Activated naive CD8-positive, alpha-beta T cell treated with anti-CD3 and anti-CD28 coated beads for 36 hours (primary cell): ENCODE data around the gene BPIFA2. TPM values are rescaled to one million over a fixed set of nuclear protein-coding genes. Genes with fewer than 3 reads are reported as not detected.

Experiments used
- DNase-seq: peaks from one replicate; pipeline ENCODE4 v3.0.0; 2021
- H3K27ac Mint-ChIP-seq: one replicate; pipeline ENCODE4 v1.8.0; 2022; ENCODE audit warnings: mild to moderate bottlenecking, moderate library complexity, mixed read lengths
- H3K27me3 Mint-ChIP-seq: one replicate; pipeline ENCODE4 v1.8.0; 2022; ENCODE audit warnings: mild to moderate bottlenecking, mixed read lengths
- H3K36me3 Mint-ChIP-seq: one replicate; pipeline ENCODE4 v1.8.0; 2021; ENCODE audit warnings: mild to moderate bottlenecking, mixed read lengths
- H3K4me1 Mint-ChIP-seq: one replicate; pipeline ENCODE4 v1.8.0; 2021; ENCODE audit warnings: mixed read lengths
- H3K4me3 Mint-ChIP-seq: one replicate; pipeline ENCODE4 v1.8.0; 2022; ENCODE audit warnings: mild to moderate bottlenecking, moderate library complexity, mixed read lengths
- H3K9me3 Mint-ChIP-seq: one replicate; pipeline ENCODE4 v1.8.0; 2022; ENCODE audit warnings: mixed read lengths
- total RNA-seq, 2 experiments: library from RNA; stranded (reverse); gene quantifications; one replicate each; pipeline ENCODE4 v1.2.3, GENCODE V29; 2021

Gene BPIFA2
- total RNA-seq, 2 experiments from 2014 or later = not detected

- H3K4me1 Mint-ChIP-seq = no peaks in the 10 kb centered on the region
Observed at GRCh38 chr20:33209789-33210188, 41.8 kb downstream of the BPIFA2 start.

GRCh38 chr20:33210371-33210770 lies 42.4 kb downstream of the BPIFA2 start:
- Mint-ChIP-seq H3K27ac (no peak overlapping the region), H3K4me1 (no peaks in the 10 kb centered on the region), H3K9me3 (no peaks in the 10 kb centered on the region), H3K36me3 (no peaks in the 10 kb centered on the region), H3K4me3 (no peak overlapping the region), H3K27me3 (peaks cover 42% of the 10 kb centered on the region)
- DNase-seq = no peak

More at GRCh38 chr20:33209789-33210188, 41.8 kb downstream of the BPIFA2 start:
- no peaks in the 10 kb centered on the region for H3K36me3 Mint-ChIP-seq
- DNase-seq = peak; percentile 36
- H3K27ac Mint-ChIP-seq = no peak overlapping the region
- H3K4me3 Mint-ChIP-seq = no peak overlapping the region
- peaks cover 41% of the 10 kb centered on the region for H3K27me3 Mint-ChIP-seq
- H3K9me3 Mint-ChIP-seq = no peaks in the 10 kb centered on the region

- DNase-seq = no peak
- Mint-ChIP-seq H3K4me3 (no peak overlapping the region), H3K36me3 (no peaks in the 10 kb centered on the region), H3K4me1 (no peaks in the 10 kb centered on the region), H3K9me3 (no peaks in the 10 kb centered on the region), H3K27ac (no peak overlapping the region), H3K27me3 (peaks cover 47% of the 10 kb centered on the region)
Observed at GRCh38 chr20:33211817-33212424, 44.0 kb downstream of the BPIFA2 start.

GRCh38 chr20:33217052-33217451 lies 49.1 kb downstream of the BPIFA2 start, which contains the start of gene BPIFA3:
Gene BPIFA3 (plus strand): TSS chr20:33217352. CDS start chr20:33217537, 185 bp downstream.
- Mint-ChIP-seq H3K4me1 (no peaks in the 10 kb centered on the region), H3K27ac (no peak within 1 kb of the TSS), H3K9me3 (no peaks in the 10 kb centered on the region), H3K27me3 (peaks cover 21% of the 10 kb centered on the region), H3K36me3 (no peaks in the 10 kb centered on the region), H3K4me3 (no peak within 1 kb of the TSS)
- DNase-seq = no peak

GRCh38 chr20:33224399-33224798 lies 56.4 kb downstream of the BPIFA2 start:
- no peak for DNase-seq
- no peaks in the 10 kb centered on the region for H3K9me3 Mint-ChIP-seq
- peaks cover 14% of the 10 kb centered on the region for H3K27me3 Mint-ChIP-seq
- no peaks in the 10 kb centered on the region for H3K36me3 Mint-ChIP-seq
- no peaks in the 10 kb centered on the region for H3K4me1 Mint-ChIP-seq
- no peak overlapping the region for H3K4me3 Mint-ChIP-seq
- H3K27ac Mint-ChIP-seq = no peak overlapping the region

GRCh38 chr20:33229843-33230242 lies 61.9 kb downstream of the BPIFA2 start:
- DNase-seq = peak; percentile 27
- no peaks in the 10 kb centered on the region for H3K9me3 Mint-ChIP-seq
- H3K4me3 Mint-ChIP-seq = no peak overlapping the region
- peaks cover 9% of the 10 kb centered on the region for H3K4me1 Mint-ChIP-seq
- peak overlapping the region; percentile 30 for H3K27ac Mint-ChIP-seq
- peaks cover 14% of the 10 kb centered on the region for H3K27me3 Mint-ChIP-seq
- no peaks in the 10 kb centered on the region for H3K36me3 Mint-ChIP-seq

Other genes starting within 250 kb of the BPIFA2 start
- gene SUN5, start 163.7 kb upstream of the BPIFA2 start, total RNA-seq = not detected
- gene BPIFB2, start 160.5 kb upstream of the BPIFA2 start, total RNA-seq = not detected
- gene BPIFB6, start 136.5 kb upstream of the BPIFA2 start, total RNA-seq = not detected
- not detected for gene BPIFB3, start 114.3 kb upstream of the BPIFA2 start, total RNA-seq
- not detected for gene BPIFB4, start 88.5 kb upstream of the BPIFA2 start, total RNA-seq
- gene BPIFA3, start 49.2 kb downstream of the BPIFA2 start, total RNA-seq = not detected
- not detected for gene BPIFA1, start 67.8 kb downstream of the BPIFA2 start, total RNA-seq
- gene BPIFB1, start 115.1 kb downstream of the BPIFA2 start, total RNA-seq = not detected
- 10 to 100 TPM; 41.0 to 42.3 TPM for gene CDK5RAP1, start 233.4 kb downstream of the BPIFA2 start, total RNA-seq